Naive B cell (primary cell): ENCODE data around the gene NCOA3. TPM values are rescaled to one million over a fixed set of nuclear protein-coding genes. Genes with fewer than 3 reads are reported as not detected.
"Not testable (repeated sequence)": the region's sequence is repeated elsewhere in the genome, so short reads cannot be mapped to it uniquely, and the experiment has no call there.

ENCODE experiments used
- ATAC-seq, 2 donors: fragments of 150-1000 bp; cut with Tn5 transposase; 2 replicates each; pipeline ENCODE4 v1.10.0; 2021; ENCODE audit warnings: low read depth in 2 of 2, mild to moderate bottlenecking in 2 of 2, moderate library complexity in 2 of 2
- DNase-seq: peaks from one replicate; pipeline ENCODE4 v3.0.0; 2022
- H3K27ac Mint-ChIP-seq, 6 donors: one replicate each; pipeline ENCODE4 v1.8.0; 2020 to 2022; ENCODE audit warnings: mild to moderate bottlenecking in 6 of 6, mixed read lengths in 6 of 6, moderate library complexity in 5 of 6, inconsistent platforms in 2 of 6
- H3K27me3 Mint-ChIP-seq, 3 donors: one replicate each; pipeline ENCODE4 v1.8.0; 2021 to 2022; ENCODE audit warnings: mixed read lengths in 3 of 3, mild to moderate bottlenecking in 1 of 3
- H3K36me3 Mint-ChIP-seq, 2 donors: one replicate each; pipeline ENCODE4 v1.8.0; 2020 to 2022; ENCODE audit warnings: mixed read lengths in 2 of 2, inconsistent platforms in 1 of 2, mild to moderate bottlenecking in 1 of 2
- H3K4me1 Mint-ChIP-seq, 3 donors: one replicate each; pipeline ENCODE4 v1.8.0; 2020 to 2022; ENCODE audit warnings: mixed read lengths in 3 of 3, inconsistent platforms in 1 of 3, mild to moderate bottlenecking in 1 of 3, moderate library complexity in 1 of 3
- H3K4me3 Mint-ChIP-seq, 8 donors: one replicate each; pipeline ENCODE4 v1.8.0; 2020 to 2022; ENCODE audit warnings: mild to moderate bottlenecking in 8 of 8, mixed read lengths in 8 of 8, moderate library complexity in 8 of 8, inconsistent platforms in 2 of 8
- H3K9me3 Mint-ChIP-seq, 7 donors: one replicate each; pipeline ENCODE4 v1.8.0; 2020 to 2022; ENCODE audit warnings: mixed read lengths in 7 of 7, mild to moderate bottlenecking in 5 of 7, inconsistent platforms in 2 of 7, moderate library complexity in 1 of 7
- polyA plus RNA-seq, 6 donors: library from polyadenylated mRNA; unstranded; fragments of 300-500 nt; fragmentation: Illumina TruSeq; gene quantifications; one replicate each; pipeline ENCODE4 v1.2.3, GENCODE V29; 2021; ENCODE audit warnings: low read depth in 6 of 6

The NCOA3 gene
- polyA plus RNA-seq = 10 to 100 TPM; 22.7 to 70.9 (median 54.1) TPM

- H3K27me3 Mint-ChIP-seq = no peaks in the 10 kb centered on the region
Measured at GRCh38 chr20:47501482-47502270, at the start of gene NCOA3. TSS of gene NCOA3 (plus strand) at chr20:47501887. CDS start at chr20:47622248, 120,361 bp downstream.

DNA sequence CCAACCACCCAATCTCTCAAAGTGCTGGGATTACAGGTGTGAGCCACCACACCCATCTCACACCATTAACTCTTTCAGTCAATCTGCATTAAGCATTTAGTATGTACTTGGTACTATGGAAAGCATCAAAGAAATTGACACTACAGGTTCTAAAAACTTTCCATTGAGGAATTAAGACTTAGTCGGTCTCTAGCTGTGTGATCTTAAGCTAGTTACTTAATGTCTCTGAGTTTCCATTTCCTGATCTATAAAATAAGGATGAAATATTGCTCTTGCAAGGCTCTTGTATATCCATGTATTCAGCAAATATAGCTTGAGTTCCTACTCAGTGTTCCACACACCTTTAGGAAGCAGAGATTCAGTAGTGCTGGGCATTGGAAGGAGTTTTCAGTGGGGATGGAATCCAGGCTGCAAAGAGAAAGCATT, 48.9 kb upstream of the NCOA3 start:
- H3K4me3 Mint-ChIP-seq = peak overlapping the region in 4 of 8 donors; percentile 39 to 71 (median 52)
- H3K36me3 Mint-ChIP-seq = no peaks in the 10 kb centered on the region
- H3K9me3 Mint-ChIP-seq = peaks cover 0 to 1% (median 0%) of the 10 kb centered on the region in 7 donors
- H3K27ac Mint-ChIP-seq = peak overlapping the region in 2 of 6 donors; percentile 49 to 74
- peaks cover 29 to 65% (median 39%) of the 10 kb centered on the region in 3 donors for H3K4me1 Mint-ChIP-seq
- ATAC-seq = no peak
- no peak for DNase-seq
- no peaks in the 10 kb centered on the region for H3K27me3 Mint-ChIP-seq

More at GRCh38 chr20:47501482-47502270, at the start of gene NCOA3:
- Mint-ChIP-seq H3K4me3 (peak within 1 kb of the TSS; percentile 94 to 100 (median 100)), H3K9me3 (peaks cover 0 to 2% (median 0%) of the 10 kb centered on the region in 7 donors), H3K4me1 (peaks cover 29 to 43% (median 31%) of the 10 kb centered on the region in 3 donors), H3K27ac (peak within 1 kb of the TSS; percentile 97 to 100 (median 98)), H3K36me3 (peaks cover 8 to 11% of the 10 kb centered on the region in 2 donors)
- peak; percentile 88 to 89 for ATAC-seq
- peak; percentile 85 for DNase-seq

DNA sequence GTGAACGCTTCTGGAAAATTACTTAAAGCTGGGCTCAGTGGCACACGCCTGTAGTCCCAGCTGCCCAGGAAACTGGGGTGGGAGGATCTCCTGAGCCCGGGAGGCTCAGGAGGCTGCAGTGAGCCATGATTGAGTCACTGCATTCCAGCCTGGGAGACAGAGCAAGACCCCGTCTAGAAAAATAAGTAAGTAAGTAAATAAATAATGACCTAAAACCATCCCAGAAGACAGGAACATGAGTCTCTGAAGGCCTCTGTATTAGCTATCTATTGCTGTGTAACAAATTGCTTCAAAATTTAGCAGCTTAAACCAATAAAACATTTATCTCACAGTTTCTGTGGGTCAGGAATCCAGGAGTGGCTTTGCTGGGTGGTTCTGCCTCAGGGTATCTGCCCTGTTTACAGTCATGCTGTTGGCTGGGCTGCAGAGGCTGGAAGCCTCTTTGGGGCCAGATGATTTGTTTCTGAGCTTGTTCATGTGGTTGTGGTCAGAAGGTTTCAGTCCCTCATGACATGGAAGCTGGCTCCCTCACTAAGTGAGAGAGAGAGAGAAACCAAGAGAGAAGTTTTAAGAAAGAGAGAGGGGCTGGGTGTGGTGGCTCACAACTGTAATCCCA, 48.4 kb upstream of the NCOA3 start:
- peak overlapping the region in 4 of 6 donors; percentile 62 to 96 (median 79) for H3K27ac Mint-ChIP-seq
- H3K9me3 Mint-ChIP-seq = peaks cover 0 to 1% (median 0%) of the 10 kb centered on the region in 7 donors
- H3K36me3 Mint-ChIP-seq = no peaks in the 10 kb centered on the region
- H3K4me3 Mint-ChIP-seq = peak overlapping the region in 6 of 8 donors; percentile 38 to 82 (median 54)
- ATAC-seq (peak; percentile 39 to 41), DNase-seq (no peak)
- H3K27me3 Mint-ChIP-seq = no peaks in the 10 kb centered on the region
- peaks cover 29 to 64% (median 39%) of the 10 kb centered on the region in 3 donors for H3K4me1 Mint-ChIP-seq

- ATAC-seq (no peak), DNase-seq (no peak)
- Mint-ChIP-seq H3K4me1 (peaks cover 29 to 56% (median 39%) of the 10 kb centered on the region in 3 donors), H3K27me3 (no peaks in the 10 kb centered on the region), H3K27ac (peak overlapping the region; percentile 8 to 97 (median 82)), H3K36me3 (no peaks in the 10 kb centered on the region), H3K9me3 (peaks cover 0 to 1% (median 0%) of the 10 kb centered on the region in 7 donors), H3K4me3 (peak overlapping the region in 7 of 8 donors; percentile 2 to 69 (median 56))
Measured at GRCh38 chr20:47454298-47455132, 47.2 kb upstream of the NCOA3 start.

- Mint-ChIP-seq H3K9me3 (peaks cover 0 to 1% (median 0%) of the 10 kb centered on the region in 7 donors), H3K27me3 (no peaks in the 10 kb centered on the region), H3K36me3 (no peaks in the 10 kb centered on the region), H3K4me3 (peak overlapping the region in 3 of 8 donors; percentile 2 to 47 (median 33)), H3K4me1 (peaks cover 29 to 53% (median 39%) of the 10 kb centered on the region in 3 donors), H3K27ac (peak overlapping the region in 2 of 6 donors; percentile 26 to 33)
- ATAC-seq (no peak), DNase-seq (no peak)
Measured at GRCh38 chr20:47455133-47456040, 46.3 kb upstream of the NCOA3 start.

- no peaks in the 10 kb centered on the region for H3K27me3 Mint-ChIP-seq
- H3K4me3 Mint-ChIP-seq = peak overlapping the region in 1 of 8 donors; percentile 47
- H3K4me1 Mint-ChIP-seq = peaks cover 23 to 48% (median 32%) of the 10 kb centered on the region in 3 donors
- DNase-seq = no peak
- H3K27ac Mint-ChIP-seq = peak overlapping the region in 2 of 6 donors; percentile 13 to 44
- no peaks in the 10 kb centered on the region for H3K36me3 Mint-ChIP-seq
- peaks cover 0 to 1% (median 0%) of the 10 kb centered on the region in 7 donors for H3K9me3 Mint-ChIP-seq
- ATAC-seq = no peak
Measured at GRCh38 chr20:47456041-47456537, 45.6 kb upstream of the NCOA3 start.

GRCh38 chr20:47456952-47457724, 44.5 kb upstream of the NCOA3 start:
- no peaks in the 10 kb centered on the region for H3K27me3 Mint-ChIP-seq
- DNase-seq (no peak), ATAC-seq (no peak)
- H3K4me3 Mint-ChIP-seq = no peak overlapping the region
- H3K27ac Mint-ChIP-seq = peak overlapping the region in 1 of 6 donors; percentile 57
- H3K9me3 Mint-ChIP-seq = peaks cover 0 to 1% (median 0%) of the 10 kb centered on the region in 7 donors
- no peaks in the 10 kb centered on the region for H3K36me3 Mint-ChIP-seq
- H3K4me1 Mint-ChIP-seq = peaks cover 18 to 40% (median 28%) of the 10 kb centered on the region in 3 donors

DNA sequence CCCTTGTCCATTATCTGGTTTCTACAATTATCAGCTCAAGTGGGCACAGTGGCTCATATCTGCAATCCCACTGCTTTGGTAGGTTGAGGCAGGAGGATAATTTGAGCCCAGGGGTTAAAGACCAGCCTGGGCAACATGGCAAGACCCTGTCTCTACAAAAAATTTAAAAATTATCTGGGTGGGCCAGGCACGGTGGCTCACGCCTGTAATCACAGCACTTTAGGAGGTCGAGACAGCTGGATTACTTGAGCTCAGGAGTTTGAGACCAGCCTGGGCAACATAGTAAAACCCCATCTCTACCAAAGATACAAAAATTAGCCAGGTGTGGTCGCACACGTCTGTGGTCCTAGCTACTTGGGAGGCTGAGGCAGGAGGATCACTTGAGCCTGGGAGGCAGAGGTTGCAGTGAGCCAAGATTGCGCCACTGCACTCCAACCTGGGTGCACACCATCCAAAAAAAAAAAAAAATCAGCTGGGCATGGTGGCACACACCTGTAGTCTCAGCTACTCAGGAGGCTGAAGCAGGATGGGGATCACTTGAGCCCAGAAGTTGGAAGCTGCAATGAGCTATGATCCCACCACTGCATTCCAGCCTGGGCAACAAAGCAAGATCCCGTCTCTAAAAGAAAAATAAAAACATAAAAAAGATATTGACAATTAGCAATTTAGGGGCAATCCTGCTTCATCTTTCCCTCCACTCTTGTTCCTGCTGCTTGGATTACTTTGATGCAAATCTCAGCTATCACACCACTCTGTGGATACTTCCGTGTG, 43.2 kb upstream of the NCOA3 start:
- not testable (repeated sequence) for H3K9me3 Mint-ChIP-seq, H3K4me3 Mint-ChIP-seq, ATAC-seq, H3K27me3 Mint-ChIP-seq, DNase-seq, H3K36me3 Mint-ChIP-seq
- Mint-ChIP-seq H3K4me1 (peaks cover 16 to 27% (median 19%) of the 10 kb centered on the region in 3 donors), H3K27ac (peak overlapping the region in 1 of 6 donors; percentile 42)

DNA sequence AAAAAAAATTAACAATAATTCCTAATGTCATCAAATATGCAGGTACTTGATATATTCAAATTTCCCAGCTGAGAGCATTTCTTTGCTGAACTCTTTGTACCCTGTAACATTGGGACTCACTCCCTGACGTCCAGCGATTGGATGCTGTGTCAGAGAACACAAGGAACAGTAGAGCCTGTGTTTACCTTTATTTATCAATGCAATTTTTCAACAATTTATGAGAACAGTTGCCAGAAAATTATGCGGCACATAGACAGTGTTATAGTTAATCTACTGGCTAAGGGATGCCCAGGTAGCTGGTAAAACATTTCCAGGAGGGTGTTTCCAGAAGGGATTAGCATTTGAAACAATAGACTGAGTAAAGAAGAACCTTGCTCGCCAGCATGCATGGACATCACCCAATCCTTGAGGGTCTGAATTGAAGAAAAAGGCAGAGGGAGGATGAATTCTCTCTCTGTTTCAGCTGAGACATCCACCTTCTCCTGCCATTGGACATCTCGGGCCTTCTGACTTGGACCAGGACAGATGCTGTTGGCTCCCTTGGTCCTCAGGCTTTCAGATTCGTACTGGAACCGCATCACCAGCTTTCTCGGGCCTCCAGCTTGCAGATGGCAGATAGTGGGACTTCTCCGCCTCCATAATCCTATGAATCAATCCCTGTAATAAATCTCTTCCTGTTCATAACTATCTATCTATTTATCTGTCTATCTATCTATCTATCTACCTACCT, 42.2 kb upstream of the NCOA3 start:
- Mint-ChIP-seq H3K9me3 (no peaks in the 10 kb centered on the region), H3K36me3 (no peaks in the 10 kb centered on the region), H3K27ac (peak overlapping the region in 1 of 6 donors; percentile 56), H3K27me3 (no peaks in the 10 kb centered on the region), H3K4me1 (peaks cover 6 to 16% (median 12%) of the 10 kb centered on the region in 3 donors), H3K4me3 (no peak overlapping the region)
- ATAC-seq = no peak
- DNase-seq = no peak

GRCh38 chr20:47460761-47461112, 41.0 kb upstream of the NCOA3 start:
- H3K4me3 Mint-ChIP-seq, H3K27ac Mint-ChIP-seq: not testable (repeated sequence)
- peaks cover 4 to 12% (median 5%) of the 10 kb centered on the region in 3 donors for H3K4me1 Mint-ChIP-seq

More at GRCh38 chr20:47460761-47461112, 41.0 kb upstream of the NCOA3 start:
- ATAC-seq, H3K36me3 Mint-ChIP-seq, H3K9me3 Mint-ChIP-seq, DNase-seq, H3K27me3 Mint-ChIP-seq: not testable (repeated sequence)
